GM10266 (cell line): ENCODE measurements around the gene MXRA7.

Experiments
- DNase-seq: peaks from one replicate; pipeline ENCODE4 v3.0.0; 2012; ENCODE audit errors: extremely low spot score
- TF ChIP-seq, protein P1 (sequence below): IDR thresholded peaks from 2 replicates; pipeline ENCODE4 v1.5.1; 2012; ENCODE audit warnings: mild to moderate bottlenecking, low read depth; ENCODE audit not compliant: control insufficient read depth, insufficient read depth; ENCODE audit errors: missing control alignments

The MXRA7 gene

DNA sequence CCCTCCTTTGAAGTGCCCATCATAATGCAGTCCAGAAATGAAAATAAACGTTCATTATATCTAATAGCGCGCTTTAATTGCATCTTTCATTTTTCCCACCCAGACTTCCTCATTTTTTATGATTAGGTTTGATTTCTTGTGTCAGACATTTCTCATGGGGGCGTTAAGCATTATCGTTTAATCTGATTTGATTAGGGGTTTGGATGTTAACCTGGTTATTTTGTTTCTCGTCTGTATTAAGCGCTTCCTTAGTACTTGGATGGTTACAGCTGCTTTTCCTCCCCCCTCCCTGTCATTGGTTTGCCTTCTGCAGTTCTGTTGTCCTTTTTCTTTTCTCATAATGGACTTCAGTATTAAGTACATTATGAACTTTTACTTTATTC, 27.7 kb upstream of the MXRA7 start:
- TF ChIP-seq, protein P1, sequence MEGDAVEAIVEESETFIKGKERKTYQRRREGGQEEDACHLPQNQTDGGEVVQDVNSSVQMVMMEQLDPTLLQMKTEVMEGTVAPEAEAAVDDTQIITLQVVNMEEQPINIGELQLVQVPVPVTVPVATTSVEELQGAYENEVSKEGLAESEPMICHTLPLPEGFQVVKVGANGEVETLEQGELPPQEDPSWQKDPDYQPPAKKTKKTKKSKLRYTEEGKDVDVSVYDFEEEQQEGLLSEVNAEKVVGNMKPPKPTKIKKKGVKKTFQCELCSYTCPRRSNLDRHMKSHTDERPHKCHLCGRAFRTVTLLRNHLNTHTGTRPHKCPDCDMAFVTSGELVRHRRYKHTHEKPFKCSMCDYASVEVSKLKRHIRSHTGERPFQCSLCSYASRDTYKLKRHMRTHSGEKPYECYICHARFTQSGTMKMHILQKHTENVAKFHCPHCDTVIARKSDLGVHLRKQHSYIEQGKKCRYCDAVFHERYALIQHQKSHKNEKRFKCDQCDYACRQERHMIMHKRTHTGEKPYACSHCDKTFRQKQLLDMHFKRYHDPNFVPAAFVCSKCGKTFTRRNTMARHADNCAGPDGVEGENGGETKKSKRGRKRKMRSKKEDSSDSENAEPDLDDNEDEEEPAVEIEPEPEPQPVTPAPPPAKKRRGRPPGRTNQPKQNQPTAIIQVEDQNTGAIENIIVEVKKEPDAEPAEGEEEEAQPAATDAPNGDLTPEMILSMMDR = no peak
- no peak for DNase-seq

DNA sequence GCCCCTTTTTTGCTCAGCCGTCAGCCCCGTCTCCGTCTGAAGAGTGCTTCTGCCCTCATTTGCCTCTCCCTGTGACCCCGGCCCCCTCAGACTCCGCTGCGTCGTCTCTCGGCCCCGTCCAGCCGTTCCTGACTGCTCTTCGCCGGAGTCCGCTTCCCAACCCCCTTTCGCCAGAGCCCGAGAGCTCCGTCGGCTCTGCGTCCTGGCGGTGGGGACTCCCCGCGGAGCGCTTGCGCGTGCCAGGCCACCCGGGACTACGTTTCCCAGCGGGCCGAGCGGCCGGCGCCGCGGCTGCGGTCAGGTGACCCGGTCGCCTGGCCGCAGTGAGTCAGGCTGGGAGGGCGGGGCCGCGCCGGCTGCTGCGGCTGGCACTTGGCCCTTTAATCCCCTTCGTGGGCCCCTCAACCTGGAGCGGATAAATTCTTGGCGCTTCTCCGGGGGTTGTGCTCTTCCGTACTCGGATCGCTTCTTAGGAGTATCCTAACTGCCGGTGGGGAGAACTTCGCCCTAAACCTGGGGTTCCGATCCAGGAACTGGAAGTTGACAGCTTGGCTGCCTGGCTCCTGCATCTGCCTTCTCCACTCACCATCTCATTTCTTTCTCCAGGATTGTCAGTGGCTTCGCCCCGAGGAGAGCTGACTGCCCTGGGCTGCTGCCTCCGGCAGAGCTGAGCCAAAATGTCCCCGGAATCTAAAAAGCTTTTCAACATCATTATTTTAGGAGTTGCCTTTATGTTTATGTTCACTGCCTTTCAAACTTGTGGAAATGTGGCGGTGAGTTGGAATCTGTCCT, 27.1 kb upstream of the MXRA7 start, which contains the start of gene MFSD11:
MFSD11 (plus strand) TSS at position 444 of the 792 bp plus-strand sequence; CDS start at position 678, 234 bp downstream.
- TF ChIP-seq, protein P1 = no peak
- peak; percentile 94 for DNase-seq

DNA sequence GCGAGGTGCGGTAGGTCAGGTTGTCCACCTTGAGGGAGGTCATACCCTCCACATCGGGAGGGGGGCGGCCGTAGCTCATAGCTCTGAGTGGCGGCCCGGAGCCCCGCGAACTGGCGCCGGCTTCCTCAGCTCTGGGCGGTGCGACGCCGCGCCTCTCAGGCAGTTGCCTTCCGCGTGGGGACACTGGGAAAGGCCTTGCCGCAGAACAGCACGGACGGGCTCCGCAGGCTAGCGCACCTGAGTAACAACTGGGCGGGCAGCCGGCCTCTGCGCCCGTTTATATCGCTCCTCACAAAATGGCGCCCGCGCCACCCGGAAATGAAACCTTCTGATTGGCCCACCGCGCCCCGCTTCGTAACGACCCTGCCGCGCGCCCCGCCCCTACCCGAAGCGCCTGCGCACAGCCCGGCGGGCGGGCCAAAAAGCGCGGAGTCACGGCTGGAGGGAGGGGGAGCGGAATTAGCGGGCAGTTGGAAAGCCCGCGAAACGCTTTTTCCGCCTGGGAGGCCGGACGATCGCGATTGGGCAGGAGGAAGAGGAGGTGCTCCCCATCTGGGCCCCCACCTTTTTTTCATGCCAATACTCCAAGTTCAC, 26.4 kb upstream of the MXRA7 start, which contains the start of gene SRSF2:
SRSF2 (minus strand) TSS at position 250 of the 594 bp plus-strand sequence; CDS start at position 79, 171 bp downstream.
- TF ChIP-seq, protein P1 = no peak
- peak; percentile 99 for DNase-seq

DNA sequence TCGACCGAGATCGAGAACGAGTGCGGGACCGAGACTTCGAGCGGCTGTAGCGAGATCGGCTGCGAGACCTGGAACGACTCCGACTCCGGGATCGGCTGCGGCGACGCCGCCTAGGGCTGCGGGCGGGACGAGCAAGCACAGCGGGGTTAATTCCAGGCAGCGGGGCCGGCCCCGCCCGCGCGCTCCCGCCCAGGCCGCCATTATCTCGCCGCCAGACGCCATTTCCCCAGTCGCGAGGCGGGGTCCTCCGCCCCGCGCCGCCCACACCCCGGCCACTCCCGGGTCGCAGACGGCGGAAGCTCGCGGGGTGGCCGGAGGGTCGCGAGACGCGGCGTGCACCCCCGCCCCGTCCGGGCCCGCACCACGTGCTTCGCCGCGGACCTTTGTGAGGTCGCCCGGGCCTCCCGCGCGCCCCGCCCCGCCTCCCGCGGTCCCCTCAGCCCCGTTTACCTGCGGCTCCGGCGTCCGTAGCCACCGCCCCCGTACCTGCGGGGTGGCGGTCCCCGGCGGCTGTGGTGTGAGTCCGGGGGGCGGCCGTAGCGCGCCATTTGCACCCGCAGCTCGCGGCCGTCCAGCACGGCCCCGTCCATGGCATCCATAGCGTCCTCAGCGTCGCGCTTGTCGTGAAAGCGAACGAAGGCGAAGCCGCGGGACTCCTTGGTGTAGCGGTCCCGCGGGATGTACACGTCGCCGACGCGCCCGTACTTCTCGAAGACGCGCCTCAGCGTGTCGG, 25.8 kb upstream of the MXRA7 start:
- DNase-seq = peak; percentile 65
- TF ChIP-seq, protein P1 = peak; percentile 37

DNA sequence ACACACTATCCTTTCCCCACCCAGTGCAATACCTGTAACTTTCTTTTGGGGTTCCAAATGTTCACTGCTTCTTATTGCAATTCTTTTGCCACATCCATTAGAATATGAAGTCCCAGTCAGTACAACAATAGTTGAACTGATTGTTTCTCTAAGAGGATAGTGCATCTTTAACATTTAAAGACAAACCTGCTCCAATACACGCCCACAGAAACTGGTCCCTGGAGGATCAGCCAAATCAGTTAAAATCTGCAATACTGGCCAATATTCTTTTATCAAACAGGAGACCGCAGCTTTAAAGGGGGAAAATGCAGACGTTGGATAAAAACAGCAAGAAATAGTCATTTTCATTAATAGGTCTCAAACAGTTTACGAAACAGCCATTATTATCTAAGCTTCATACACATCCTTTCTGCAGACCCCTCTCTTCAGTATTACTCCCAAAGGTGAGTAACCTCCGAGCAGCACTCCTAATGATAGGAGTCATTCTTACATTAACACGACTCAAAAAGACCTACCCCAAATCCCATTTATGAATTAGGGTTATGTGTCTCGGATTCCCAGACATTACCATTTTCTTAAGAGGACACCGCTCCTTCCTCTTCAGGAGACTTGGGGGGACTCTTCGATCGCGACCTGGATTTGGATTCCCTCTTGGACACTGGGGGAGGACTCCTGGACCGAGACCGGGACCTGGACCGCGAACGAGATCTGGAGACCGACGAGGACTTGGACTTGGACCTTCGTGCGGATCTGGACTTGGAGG, 25.0 kb upstream of the MXRA7 start:
- TF ChIP-seq, protein P1 = no peak
- no peak for DNase-seq

DNA sequence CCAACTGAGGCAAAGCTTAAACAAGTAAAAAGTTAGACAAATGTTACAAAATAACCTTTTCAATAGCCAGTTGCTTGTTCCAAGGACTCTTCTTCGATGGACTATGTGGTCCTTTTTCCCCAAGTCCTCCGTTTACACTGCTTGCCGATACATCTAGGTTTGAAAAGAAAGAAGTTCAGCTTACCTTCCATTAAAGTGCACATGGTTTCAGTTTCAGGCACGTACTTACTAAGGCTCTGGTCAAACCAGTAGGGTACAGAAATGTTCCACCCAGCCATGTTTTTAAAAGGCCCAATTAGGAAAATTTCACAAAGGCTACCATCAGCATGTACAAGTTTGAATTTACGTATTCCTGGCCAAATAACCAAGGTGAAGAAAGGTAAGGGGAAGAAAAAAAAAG, 24.2 kb upstream of the MXRA7 start:
- peak; percentile 45 for DNase-seq
- TF ChIP-seq, protein P1 = no peak
